Measurements from ENCODE around the gene CYB5RL.

DNA sequence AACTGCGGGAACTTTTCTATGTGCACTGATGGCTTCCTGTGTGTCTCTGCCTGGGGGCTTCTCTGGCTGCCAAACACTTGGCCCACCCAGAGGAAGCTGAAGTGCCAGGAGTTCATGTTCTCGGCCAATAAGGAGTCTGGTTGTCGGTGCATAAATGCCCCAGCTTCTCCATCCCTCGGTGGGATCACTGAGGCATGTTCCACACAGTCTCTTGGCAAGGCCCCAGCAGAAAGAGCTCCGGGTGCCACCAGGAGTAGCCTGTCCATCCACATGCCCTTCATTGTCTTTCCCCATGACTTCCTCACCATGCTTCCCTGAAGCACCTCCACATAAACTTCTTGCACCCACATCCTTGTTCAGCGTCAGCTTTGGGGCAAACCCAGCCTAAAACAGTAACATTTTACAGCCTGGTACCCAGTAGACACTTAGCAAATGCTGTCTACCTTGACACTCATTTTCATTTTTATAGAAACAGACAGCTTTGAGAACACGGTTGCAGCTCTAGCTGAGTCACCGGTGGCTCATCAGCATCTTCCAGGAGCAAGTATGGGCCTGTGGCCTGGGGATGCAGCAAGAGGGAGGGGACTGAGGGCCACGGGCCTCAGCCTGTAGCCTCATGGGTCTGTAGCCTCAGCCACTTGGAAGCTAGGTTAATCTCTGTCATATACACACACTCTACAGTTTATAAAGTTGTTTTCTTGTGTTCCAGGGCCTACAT, 32.2 kb downstream of the CYB5RL start:
- TF ChIP-seq, protein P1, sequence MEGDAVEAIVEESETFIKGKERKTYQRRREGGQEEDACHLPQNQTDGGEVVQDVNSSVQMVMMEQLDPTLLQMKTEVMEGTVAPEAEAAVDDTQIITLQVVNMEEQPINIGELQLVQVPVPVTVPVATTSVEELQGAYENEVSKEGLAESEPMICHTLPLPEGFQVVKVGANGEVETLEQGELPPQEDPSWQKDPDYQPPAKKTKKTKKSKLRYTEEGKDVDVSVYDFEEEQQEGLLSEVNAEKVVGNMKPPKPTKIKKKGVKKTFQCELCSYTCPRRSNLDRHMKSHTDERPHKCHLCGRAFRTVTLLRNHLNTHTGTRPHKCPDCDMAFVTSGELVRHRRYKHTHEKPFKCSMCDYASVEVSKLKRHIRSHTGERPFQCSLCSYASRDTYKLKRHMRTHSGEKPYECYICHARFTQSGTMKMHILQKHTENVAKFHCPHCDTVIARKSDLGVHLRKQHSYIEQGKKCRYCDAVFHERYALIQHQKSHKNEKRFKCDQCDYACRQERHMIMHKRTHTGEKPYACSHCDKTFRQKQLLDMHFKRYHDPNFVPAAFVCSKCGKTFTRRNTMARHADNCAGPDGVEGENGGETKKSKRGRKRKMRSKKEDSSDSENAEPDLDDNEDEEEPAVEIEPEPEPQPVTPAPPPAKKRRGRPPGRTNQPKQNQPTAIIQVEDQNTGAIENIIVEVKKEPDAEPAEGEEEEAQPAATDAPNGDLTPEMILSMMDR (IDR thresholded peaks at IDR 0.05 in 8 of 11, conservative IDR thresholded peaks at IDR 0.05 in 3 of 11) = no peak
- no peak for TF ChIP-seq POLR2A (IDR thresholded peaks at IDR 0.05)
- TF ChIP-seq POLR2AphosphoS5 (IDR thresholded peaks at IDR 0.05) = no peak
